Left hindlimb (tissue), 1 donor: Measurements from ENCODE around the gene NUP62.
"Not testable (repeated sequence)": the region's sequence is repeated elsewhere in the genome, so short reads cannot be mapped to it uniquely, and the experiment has no call there.

Experiments
- DNase-seq: peaks from one replicate; pipeline ENCODE4 v3.0.0-alpha.2; 2018

The NUP62 gene

DNA sequence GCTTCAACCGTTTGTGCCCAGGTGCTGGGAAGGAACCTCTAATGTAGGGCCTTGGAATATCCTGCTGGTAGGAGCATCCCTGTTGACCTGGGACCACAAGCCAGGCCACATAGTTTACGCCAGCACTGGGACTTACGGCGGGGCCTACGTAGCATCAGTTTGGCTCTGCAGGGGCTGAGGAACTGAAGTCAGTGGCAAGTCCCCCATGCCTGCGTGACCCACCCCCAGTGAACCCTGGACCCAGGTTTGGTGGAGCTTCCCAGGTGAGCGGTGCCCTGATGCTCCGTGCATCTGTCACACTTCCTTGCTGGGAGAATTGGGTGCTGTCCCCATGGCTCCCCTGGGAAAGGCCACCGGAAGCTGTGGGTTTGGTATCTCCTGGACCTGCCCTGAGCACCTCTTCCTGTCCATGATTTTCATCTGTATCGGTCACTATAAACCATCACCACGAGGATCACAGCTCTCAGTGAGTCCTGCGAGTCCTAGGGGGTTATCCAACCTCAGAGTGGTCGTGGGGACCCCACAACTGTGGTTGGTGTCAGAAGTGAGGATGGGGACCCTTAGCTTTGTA lies 21.7 kb upstream of the NUP62 start:
- no peak for DNase-seq

DNA sequence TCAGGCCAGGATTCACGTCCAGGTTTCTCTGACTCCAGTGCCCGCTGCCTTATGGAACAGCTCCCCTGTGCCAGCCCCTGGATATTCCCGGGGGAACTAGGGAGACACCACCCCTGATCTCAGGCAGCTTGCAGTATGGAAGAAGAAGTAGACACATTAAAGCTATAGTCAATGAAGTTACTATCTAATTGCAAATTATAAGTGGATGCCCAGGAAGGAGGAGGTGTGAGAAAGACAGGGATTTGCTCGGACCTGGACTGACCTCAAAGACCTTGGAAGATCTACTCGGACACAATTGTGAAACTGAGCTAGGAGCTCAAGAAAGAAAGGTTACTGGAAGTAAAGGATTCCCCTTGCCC lies 21.3 kb upstream of the NUP62 start:
- no peak for DNase-seq

DNA sequence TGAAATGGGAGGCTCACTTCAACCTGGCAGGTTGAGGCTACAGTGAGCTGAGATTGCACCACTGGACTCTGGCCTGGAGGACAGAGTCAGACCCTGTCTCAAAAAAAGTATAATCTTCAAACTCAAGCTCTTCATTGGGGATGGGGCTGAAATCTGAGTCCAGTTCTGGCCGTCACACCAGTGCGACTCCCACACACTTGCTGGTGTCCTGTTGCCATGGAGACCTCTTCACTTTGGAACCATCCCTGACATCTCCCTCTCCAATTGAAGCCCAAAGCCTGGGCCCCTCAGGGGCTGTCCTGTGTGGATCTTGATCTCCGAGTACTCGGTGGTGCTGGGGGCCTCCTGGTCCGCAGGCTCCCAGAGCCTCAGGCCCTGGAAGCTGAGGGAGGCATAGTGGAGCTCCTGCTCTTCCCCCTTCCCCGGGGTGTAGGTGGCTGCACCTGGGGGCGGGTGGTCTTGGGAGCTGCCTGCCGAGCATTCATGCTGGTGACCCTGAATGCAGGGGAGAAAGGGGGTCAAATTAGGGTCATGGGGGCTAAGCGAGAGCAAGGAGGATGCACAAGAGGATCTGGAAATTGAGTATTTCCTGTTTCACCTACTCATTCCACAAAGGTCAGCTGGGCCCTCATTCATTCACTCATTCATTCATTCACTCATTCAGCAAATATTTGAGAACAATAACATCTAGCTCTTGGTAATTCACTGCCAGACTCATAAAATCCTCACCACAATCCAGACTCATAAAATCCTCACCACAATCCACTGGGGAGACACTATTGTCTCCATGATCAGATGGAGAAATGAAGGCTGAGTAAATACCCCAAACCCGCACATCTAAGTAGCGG lies 20.7 kb upstream of the NUP62 start:
- no peak for DNase-seq

DNA sequence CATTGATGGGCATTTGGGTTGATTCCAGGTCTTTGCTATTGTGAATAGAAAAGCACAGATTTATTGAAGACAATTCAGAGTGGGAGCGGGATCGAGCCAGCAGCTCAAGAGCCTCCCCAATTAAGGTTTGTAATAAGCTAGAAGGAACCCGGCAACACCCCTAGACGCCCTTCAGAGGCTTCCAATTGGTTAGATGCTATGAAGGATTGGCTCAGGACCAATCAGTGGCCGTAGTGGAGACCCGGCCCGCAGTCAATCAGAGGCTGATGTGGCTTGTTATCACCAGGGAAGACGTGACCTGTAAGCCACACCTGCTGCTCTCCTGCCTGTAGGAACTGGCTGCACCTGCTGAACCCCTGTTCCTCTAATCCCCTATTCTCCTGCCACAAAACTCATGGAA lies 17.1 kb upstream of the NUP62 start:
- no peak for DNase-seq

DNA sequence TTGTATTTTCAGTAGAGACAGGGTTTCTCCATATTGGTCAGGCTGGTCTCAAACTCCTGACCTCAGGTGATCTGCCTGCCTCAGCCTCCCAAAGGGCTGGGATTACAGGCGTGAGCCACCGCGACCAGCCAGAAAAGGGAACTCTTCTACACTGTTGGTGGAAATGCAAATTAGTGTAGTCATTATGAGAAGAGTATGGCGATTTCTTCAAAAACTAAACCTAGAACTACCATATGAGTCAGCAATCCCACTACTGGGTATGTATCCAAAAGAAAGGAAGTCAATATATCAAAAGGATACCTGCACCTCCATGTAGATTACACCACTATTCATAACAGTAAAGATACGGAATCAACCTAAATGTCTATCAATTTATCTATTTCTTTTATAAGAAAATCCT lies 15.3 kb upstream of the NUP62 start:
- not testable (repeated sequence) for DNase-seq

DNA sequence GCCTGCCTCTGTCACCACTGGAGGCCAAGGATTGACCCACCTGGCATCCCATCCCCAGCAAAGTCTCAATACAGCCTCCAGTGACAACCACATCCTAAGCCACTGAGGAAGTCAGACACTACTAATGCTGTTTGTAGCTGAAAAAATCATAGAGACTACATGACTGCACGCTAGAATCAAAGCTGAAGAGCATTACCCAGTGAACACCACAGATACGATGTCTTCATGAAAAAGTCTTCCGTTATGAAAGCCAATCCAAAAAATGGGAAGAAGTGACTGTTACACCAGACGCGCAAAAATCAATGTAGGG lies 11.1 kb upstream of the NUP62 start:
- no peak for DNase-seq

DNA sequence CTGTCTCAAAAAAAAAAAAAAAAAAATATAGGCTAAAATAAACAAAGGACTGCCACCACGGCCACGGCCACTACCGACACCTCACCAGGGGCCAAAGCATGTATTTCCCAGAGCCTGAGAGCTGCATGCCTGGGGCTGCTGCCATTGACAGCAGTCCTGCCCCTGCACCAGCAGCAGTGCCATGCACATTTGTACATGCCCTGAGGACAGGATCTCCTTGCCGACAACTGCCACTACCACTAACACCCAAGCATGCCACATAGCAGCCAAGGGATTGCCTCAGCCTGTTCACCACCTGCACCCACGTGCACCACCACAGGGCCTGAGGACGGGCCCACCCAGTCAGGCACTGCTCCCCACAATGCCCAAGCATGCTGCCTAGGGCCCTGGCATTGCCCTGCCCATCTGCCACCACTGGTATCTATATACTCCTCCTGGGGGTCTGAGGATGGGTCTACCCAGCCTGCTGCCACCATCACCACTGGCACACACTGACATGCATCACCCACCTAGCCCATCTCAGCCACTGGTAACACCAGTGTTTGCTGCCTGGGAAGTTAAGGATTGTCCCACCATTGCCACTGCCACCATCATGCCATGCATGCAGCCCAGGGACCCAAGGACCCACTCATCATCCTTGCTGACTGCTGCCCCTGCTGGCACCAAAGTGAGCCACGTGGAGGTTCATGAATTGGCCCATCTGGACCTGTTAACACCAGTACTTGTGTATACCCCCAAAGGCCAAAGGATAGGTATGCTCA lies 10.6 kb upstream of the NUP62 start:
- no peak for DNase-seq

DNA sequence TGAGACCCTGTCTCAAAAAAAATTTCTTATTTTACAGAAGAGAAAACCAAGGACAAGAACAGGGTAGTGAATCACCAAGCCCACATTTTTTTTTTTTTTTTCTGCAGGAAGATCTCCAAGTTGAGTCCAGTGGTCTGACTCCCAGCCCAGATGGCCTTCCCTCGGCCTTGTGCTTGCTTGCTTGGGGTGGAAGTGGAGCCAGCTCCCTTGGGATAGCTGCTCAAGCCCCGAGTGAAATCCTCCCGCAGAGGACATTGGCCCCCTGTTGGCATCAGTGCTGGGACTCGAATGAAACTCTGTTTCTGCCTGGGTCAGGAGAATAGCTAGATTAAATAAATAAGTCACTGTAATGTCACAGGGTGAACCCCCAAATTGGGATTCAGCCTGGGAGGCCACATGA lies 9.4 kb upstream of the NUP62 start:
- no peak for DNase-seq

DNA sequence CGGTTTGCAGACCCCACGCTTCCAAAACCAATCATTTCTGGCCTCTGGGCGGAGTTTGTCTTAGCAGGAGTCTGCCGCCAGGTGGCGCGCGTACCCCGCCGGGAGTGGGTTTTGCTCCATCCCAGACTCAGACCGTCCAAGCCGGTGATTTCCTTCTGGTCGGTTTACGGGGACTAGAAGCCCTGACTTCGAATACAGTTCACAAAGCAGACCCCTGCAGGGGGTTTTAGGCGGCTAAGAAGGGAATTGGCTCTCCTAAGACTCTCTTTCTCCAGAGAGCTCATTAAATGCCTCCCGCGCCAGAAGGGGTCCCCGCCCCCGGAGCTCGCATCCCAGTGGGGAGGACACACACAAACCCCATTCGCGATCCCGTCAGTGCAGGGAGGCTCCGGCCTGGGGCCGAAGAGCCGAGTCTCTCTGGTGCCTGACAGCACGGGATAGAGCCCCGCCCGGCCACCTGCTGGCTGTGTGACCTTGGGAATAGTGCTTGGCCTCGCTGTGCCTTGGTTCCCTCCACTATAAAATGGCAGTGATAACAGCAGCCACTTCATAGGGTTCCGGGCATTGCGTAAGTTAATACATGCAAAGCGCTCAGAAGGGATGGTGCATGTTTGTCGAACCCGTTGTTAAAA lies 8.6 kb upstream of the NUP62 start:
- peak; percentile 82 for DNase-seq

DNA sequence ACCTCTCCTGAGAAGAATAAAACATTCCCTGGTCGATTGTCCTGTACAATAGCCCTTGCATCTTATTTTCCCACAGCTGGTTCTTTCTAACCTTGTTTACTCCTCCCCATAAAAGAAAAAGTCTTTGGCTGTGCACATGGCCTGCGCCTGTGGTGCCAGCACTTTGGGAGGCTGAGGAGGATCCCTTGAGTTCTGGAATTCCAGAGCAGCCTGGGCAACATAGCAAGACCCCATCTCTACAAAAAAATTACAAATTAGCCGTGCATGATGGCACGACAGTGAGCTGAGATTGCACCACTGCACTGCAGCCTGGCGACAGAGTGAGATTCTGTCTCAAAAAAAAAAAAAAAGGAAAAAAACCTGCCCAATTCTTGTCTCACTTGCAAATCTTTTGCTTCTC lies 7.2 kb upstream of the NUP62 start:
- DNase-seq = no peak

DNA sequence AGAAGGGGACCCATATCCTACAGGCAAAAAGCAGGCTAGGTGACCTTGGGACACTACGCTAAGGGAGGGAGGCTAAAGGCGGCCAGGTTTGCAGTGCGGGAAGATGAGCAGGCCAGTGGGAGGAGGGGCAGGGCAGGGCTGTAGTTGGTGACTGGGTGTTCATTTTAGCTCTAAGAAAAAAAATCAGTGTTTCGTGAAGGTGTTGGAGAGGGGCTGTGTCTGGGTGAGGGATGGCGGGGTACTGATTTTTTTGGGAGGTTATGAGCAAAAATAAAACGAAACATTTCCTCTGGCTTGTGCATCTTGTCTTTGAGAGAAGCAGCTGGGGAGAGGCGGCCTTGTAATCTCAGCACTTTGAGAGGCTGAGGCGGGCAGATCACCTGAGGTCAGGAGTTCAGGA lies 4.3 kb upstream of the NUP62 start:
- DNase-seq = no peak

DNA sequence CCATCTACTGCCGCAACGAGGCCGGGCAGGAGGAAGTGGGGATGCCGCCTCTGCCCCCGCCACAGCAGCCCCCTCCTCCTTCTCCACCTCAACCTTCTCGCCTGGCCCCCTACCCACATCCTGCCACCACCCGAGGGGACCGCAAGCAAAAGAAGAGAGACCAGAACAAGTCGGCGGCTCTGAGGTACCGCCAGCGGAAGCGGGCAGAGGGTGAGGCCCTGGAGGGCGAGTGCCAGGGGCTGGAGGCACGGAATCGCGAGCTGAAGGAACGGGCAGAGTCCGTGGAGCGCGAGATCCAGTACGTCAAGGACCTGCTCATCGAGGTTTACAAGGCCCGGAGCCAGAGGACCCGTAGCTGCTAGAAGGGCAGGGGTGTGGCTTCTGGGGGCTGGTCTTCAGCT lies 3.4 kb upstream of the NUP62 start:
- DNase-seq = no peak

DNA sequence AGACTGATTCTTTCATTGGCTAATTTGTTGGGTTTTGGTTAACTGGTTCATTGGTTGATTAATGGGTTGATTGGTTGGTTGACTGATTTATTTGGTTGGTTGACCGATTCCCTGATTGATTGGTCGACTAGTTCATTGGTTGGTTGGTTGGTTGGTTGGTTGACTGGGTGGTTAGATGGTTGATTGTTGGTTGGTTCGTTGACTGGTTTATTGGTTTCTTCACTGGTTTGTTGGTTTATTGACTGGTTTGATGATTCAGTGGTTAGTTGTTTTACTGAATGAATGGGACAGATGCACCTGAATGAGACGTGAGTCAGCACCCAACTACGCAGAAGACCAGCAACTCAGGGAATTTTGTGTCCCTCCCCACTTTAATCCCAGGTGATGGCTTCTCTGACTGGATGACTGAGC lies 2.7 kb upstream of the NUP62 start:
- DNase-seq = no peak

DNA sequence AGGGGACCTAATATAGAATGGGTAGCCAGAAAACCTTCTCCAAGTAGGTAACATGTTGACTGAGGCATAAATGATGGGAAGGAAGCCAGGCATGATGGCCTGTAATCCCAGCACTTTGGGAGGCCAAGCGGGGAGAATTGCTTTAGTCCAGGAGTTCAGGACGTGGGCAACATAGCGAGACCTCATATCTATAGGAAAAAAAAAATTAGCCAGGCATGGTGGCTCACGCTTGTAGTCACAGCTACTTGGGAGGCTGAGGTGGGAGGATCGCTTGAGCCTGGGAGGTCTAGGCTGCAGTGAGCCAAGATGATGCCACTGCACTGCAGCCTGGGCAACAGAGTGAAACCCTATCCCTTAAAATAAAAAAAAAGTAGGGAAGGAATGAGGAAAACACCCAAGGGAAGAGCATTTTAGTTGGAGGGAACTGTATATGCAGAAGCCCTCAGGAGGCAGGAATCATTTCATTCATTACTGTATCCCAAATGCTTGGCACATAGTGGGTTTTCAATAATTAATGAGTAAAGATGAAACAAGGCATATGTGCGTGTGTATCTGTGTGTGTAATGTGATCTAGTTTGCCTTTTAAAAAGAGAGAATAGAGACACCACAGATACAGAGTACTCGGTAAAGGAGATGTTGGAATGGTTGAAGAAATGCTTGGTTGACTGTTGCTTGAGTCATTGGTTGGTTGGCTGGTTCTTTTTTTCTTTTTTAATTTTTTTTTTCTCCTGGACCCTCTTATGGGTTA lies 2.2 kb upstream of the NUP62 start:
- DNase-seq = no peak

DNA sequence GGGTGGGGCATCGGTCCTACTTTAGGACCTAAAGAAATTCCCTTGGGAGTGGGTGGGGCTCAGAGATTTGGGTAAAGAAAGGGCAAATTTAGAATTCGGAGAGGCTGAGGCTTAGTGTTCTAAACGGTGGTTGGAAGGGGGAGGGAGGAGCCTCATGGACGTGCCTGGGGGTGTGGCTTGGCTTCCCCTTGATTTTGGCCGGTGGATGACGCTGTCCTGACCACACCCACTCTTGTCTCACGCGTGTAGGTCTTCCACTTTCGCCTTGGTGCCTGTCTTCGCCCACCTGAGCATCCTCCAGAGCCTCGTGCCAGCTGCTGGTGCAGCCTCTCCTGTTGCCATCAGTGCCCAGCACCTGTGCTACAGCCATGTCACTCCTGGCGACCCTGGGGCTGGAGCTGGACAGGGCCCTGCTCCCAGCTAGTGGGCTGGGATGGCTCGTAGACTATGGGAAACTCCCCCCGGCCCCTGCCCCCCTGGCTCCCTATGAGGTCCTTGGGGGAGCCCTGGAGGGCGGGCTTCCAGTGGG lies 1.2 kb upstream of the NUP62 start:
- DNase-seq = peak; percentile 63

DNA sequence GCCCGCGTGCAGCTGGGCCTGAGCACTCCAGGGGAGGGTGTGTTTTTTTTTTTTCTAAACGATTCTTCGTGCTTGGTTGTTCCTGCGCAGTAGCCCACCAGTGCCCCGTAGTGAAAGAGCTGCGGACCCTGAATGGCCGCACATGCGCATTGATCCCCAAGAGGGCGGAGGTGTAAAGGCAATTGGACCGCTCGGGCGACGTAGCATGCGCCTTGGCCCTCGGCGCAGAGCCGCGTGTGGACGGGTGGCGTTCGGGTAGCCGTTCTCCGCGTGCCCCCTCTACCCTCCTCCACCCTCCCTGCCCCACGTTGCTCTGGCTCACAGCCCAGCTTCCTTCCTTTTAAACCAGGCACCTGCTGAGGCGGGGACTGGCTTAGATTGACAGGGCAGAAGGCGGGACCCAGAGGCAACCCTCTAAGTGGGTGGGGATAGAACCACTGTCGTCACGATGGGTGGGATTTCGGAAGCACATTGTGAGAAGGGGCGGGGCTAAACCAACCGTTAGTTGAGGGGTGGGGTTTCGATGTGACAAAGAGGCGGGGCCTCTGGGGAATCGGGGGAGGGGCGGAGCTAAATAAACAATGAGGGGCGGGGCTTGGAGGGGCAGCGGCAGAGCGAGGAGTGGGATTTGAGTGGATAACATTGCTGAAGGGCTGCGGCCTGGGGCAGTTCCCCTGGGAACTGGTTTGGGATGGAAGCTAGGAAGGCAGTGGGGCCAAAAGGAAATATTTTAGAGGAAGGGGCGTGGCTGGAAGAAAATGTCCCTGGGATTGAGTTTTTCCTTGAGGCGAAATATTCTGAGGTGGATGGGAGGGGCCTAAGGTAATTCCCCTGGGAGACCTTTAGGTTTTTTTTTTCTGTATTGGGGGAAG lies 543 bp upstream of the NUP62 start:
- peak; percentile 94 for DNase-seq

DNA sequence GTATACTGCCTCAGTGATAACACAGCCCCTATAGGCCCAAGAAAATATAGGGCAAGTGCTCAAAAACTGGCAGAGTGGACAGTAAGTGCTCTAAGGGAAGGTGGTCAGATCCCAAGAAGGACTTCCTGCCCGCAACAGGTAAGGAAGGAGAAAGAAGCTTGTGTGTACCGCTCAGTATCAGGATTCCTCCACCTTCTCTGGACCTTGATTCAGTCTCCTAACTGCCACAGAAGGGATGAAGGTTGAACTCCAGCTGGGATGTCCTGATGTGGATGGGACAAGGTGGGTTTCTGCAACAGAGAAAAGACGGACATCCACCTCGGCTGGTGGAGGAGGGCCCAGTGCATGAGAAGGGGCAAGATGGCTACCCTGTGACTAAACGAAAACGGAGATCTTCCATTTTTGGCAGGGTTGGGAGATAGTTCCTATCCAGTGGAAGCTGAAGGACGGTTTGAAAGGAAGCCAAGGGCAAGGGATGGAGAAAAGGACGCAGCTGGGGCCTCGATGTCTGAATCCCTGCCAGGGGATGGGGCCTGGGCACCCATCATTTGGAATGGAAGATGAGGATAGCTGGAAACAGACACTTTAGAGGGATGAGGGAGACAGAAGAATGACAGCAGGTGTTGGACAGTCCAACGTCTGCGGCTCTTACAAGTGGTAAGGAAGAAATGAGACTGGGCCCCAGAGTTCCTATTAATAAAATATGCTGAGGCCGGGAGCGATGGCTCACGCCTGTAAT lies 1.6 kb downstream of the NUP62 start:
- DNase-seq = no peak

DNA sequence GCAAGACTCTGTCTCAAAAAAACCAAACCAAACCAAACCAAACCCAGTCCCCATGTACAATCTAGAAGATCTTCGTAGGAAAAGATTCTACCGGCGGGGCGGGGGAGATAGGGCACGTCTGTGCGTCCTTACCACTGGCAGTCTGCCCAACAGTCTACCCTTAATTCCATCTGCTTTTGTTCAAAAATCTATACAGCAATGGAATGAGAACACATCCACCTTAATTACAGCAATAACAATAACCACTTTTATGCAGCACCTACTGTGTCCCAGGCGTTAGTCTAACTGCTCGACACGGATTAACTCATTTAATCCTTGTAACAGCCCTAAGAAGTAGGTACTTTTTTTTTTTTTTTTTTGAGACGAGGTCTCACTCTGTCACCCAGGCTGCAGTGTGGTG lies 2.8 kb downstream of the NUP62 start:
- DNase-seq = no peak

DNA sequence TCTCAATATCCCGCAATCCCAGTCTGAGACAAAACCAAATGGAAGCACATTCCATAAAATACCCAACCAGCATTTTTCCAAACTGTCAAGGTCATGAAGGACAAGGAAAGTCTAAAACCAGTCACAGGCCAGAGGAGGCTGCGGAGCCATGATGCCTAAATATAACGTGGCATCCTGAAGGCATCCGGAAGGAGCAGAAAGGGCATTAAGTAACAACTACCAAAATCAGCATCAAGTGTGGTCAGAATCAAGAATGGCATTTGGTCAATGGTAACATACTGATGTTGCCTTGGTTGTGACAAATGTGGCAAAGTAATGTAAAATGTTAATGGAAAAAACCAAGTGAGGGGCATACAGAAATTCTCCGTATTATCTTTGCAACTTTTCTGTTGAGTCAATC lies 3.8 kb downstream of the NUP62 start:
- DNase-seq = no peak

DNA sequence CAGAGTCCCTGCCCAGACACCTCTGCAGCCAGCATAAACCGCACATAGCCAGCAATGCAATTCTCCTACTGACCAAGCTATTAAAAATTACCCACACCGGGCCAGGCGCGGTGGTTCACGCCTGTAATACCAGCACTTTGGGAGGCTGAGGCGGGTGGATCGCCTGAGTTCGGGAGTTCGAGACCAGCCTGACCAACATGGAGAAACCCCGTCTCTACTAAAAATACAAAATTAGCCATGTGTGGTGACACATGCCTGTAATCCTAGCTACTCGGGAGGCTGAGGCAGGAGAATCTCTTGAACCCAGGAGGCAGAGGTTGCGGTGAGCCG lies 4.5 kb downstream of the NUP62 start:
- not testable (repeated sequence) for DNase-seq
